Astrocyte of the spinal cord (primary cell): ENCODE measurements around the gene GPC4.
"Not testable (repeated sequence)": the region's sequence is repeated elsewhere in the genome, so short reads cannot be mapped to it uniquely, and the experiment has no call there.

Experiments
- DNase-seq: peaks from one replicate; pipeline ENCODE4 v3.0.0; 2011; ENCODE audit warnings: low read depth, low spot score
- H3K4me3 ChIP-seq: 2 replicates; pipeline ENCODE4 v1.5.1; 2011; ENCODE audit warnings: low read depth, mild to moderate bottlenecking, low read length, moderate library complexity
- in situ Hi-C: cut with HindIII; loops from 2 replicates; pipeline ENCODE4 v1.10.0; 2017; ENCODE audit warnings: low sequenced_read_pairs
- TF ChIP-seq, protein P1 (sequence below): IDR thresholded peaks from 2 replicates; pipeline ENCODE4 v1.5.1; 2012; ENCODE audit warnings: low read depth, mild to moderate bottlenecking, low read length, inconsistent platforms

The GPC4 gene

DNA sequence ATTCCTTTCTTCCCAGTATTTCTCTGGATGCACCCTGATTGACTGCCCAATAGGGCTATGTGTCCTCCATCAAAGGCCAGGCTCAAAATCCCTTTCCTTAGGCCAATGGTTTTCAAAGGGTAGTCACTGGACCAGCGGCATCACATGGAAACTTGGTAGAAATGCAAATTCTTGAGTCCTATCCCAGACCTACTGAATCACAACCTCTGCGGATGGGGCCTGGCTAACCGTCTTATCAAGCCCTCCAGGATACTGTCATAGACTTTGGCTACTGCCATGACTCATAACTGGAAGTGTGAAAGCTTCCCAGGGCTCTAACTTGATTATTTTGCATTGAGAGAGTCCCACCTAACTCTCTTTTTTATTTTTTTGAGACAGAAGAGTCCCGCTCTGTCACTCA, 125.2 kb downstream of the GPC4 start:
- no peak overlapping the region for H3K4me3 ChIP-seq
- in situ Hi-C loops, result no loop called here
- TF ChIP-seq, protein P1, sequence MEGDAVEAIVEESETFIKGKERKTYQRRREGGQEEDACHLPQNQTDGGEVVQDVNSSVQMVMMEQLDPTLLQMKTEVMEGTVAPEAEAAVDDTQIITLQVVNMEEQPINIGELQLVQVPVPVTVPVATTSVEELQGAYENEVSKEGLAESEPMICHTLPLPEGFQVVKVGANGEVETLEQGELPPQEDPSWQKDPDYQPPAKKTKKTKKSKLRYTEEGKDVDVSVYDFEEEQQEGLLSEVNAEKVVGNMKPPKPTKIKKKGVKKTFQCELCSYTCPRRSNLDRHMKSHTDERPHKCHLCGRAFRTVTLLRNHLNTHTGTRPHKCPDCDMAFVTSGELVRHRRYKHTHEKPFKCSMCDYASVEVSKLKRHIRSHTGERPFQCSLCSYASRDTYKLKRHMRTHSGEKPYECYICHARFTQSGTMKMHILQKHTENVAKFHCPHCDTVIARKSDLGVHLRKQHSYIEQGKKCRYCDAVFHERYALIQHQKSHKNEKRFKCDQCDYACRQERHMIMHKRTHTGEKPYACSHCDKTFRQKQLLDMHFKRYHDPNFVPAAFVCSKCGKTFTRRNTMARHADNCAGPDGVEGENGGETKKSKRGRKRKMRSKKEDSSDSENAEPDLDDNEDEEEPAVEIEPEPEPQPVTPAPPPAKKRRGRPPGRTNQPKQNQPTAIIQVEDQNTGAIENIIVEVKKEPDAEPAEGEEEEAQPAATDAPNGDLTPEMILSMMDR, result no peak
- peak; percentile 20 for DNase-seq

DNA sequence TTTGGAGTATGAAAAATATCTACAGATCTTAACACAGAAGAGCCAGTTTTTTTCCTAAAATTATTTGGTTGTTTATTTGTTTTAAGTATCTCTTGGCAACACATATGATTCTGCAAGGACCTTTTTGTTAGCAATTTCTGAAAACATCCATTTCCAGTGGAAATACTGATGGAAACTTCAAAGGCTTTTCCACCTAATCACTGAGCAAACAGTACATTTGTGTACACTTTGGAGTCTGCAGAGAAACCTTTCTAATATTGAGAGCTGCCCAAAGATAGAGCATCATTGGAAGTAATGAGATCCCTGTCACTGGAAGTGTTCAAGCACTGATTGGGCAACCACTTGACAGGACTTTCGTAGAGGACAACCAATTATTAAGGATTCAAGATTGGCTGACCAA, 127.4 kb downstream of the GPC4 start:
- DNase-seq, result no peak
- in situ Hi-C loops, result no loop called here
- no peak overlapping the region for H3K4me3 ChIP-seq
- TF ChIP-seq, protein P1, result no peak

DNA sequence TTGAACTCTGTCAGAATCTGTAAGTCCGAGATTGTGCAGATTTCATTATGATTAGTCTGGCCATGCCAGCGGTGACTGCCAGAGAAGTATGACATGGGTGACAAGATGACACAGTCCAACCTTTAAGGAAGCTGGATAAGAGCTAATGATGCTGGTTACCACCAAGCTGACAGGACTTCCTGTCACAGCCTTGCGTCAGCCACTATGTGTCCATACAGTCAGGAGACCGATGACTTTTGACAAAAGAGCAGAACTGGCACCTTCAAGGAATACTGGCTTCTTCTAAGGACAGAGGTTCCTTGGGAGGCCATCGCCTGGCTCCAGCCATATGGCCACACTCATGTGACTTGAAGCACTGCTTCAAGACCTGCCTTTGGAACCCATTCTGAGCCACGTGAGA, 129.9 kb downstream of the GPC4 start:
- no peak for DNase-seq
- no peak overlapping the region for H3K4me3 ChIP-seq
- TF ChIP-seq, protein P1, result no peak
- in situ Hi-C loops, result no loop called here

DNA sequence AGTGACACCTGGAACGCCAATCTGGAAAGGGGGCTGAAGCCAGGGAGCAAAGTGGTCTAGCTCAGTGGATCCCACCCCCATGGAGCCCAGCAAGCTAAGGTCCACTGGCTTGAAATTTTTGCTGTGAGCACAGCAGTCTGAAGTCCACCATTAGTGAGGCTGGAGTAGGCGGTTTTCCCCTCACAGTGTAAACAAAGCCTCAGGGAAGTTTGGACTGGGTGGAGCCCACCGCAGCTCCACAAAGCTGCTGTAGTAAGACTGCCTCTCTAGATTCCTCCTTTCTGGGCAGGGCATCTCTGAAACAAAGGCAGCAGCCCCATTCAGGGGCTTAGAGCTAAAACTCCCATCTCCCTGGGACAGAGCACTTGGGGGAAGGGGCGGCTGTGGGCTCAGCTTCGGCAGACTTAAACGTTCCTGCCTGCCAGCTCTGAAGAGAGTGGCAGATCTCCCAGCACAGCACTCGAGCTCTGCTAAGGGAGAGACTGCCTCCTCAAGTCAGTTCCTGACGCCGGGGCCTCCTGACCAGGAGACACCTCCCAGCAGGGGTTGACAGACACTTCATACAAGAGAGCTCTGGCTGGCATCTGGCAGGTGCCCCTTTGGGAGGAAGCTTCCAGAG, 136.1 kb downstream of the GPC4 start:
- H3K4me3 ChIP-seq, DNase-seq, in situ Hi-C loops: not testable (repeated sequence)

DNA sequence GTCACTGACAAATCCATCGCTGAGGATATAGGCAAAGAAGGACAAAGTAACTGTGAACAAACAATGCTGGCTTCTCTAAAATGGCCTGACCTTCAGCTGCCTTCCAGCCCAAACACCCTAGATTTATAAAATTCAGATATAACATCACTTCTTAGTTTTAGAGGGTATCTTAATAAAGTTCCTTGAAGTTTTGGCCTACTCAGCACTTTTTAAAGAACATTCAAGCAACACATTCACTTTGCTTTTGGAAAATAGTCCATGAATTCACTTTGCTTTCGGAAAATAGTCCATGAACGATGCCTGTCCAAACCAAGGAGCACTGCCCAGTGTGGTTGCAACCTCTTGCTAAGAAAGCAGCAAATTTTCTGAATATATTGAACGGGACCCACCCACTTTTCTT, 142.1 kb downstream of the GPC4 start:
- H3K4me3 ChIP-seq, result no peak overlapping the region
- TF ChIP-seq, protein P1, result no peak
- in situ Hi-C loops, result no loop called here
- no peak for DNase-seq

DNA sequence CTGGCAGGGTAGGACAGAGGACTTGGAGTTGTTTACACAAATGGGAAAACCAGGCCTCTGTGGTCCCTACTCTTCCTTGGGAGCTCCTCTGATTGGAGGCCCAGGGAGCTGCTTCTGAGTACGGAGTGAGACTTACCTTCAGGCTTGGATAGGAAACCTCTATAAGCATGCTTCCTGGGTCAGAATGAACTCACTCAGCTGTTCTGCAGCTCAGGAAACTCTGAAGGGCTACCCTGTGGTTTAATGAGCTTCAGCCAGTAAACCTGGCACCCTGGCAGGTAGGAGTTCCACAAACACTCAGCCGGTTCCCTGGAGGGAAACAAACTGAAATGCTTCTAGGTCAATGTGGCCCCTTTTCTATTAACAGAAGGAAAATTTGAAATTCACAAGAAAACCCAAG, 146.1 kb downstream of the GPC4 start:
- DNase-seq, result no peak
- no peak overlapping the region for H3K4me3 ChIP-seq
- TF ChIP-seq, protein P1, result no peak
- in situ Hi-C loops, result no loop called here

DNA sequence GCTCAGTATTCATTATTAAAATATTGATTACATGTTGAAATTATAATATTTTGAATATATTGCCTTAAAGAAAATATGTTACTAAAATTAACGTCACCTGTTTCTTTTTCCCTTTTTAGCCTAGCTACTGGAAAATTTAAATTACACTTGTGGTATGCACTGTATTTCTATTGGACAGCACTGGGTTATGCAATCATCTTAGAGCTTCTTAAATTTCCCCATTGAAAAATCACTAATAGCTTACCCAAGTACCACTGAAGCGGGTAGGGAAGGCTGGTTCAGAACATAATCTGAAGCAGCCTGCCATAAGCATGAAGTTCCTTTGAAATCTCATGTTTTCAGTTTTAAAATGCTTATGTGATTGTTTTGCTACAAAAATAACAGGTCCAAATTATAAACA, 147.7 kb downstream of the GPC4 start:
- DNase-seq, result no peak
- no peak overlapping the region for H3K4me3 ChIP-seq
- TF ChIP-seq, protein P1, result no peak
- in situ Hi-C loops, result no loop called here
